Keratinocyte (primary cell): ENCODE data around the gene AMBP.

Experiments
- CTCF ChIP-seq, 3 experiments: IDR thresholded peaks in 1 of 3; conservative IDR thresholded peaks in 1 of 3; optimal IDR thresholded peaks in 1 of 3; 2 replicates in 2 of 3; 3 replicates in 1 of 3; pipeline versions ENCODE3 to v1.5.1; 2011; ENCODE audit warnings: low read length in 3 of 3, mild to moderate bottlenecking in 3 of 3, moderate library complexity in 2 of 3, control low read depth in 1 of 3, inconsistent platforms in 1 of 3; ENCODE audit not compliant: insufficient read depth in 2 of 3; ENCODE audit errors: extremely low read depth in 1 of 3
- EZH2 ChIP-seq: IDR thresholded peaks from one replicate; pipeline ENCODE4 v1.6.1; 2012; ENCODE audit warnings: inconsistent platforms, mild to moderate bottlenecking, low read length, moderate library complexity

- TF ChIP-seq CTCF (optimal IDR thresholded peaks at IDR 0.05 in 1 of 3, IDR thresholded peaks at IDR 0.05 in 1 of 3, conservative IDR thresholded peaks at IDR 0.05 in 1 of 3; ENCODE audit: extremely low read depth in 1 of 3, insufficient read depth in 2 of 3, low read length in 3 of 3), result no peak
- no peak for TF ChIP-seq EZH2
Observed at GRCh38 chr9:114053246-114054005, 24.7 kb downstream of the AMBP start.
